ENCODE results near the gene CCDC200.
"Not testable (repeated sequence)": the region's sequence is repeated elsewhere in the genome, so short reads cannot be mapped to it uniquely, and the experiment has no call there.

CCDC200 gene

DNA sequence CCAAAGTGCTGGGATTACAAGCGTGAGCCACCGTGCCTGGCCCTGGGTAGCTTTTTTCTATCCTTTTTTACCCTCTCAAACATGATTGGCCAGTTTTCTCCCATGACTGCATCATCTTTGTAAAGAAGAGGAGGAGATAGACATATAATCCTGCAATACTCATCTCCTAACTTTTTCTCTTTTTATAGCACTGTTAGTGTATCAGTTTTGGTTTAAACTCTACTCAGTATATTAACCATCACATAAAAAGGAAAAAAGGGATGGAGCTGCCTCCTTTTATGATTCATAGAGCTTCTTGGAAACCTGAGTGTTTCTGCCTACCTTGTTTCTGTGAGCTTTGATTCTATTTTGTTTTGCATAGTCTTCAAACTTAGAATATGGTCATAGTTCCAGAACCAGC lies 28.8 kb downstream of the CCDC200 start:
- Mint-ChIP-seq H3K4me3 (no peak overlapping the region), H3K4me1 (peaks cover 5% of the 10 kb centered on the region), H3K27ac (peak overlapping the region; percentile 71), H3K36me3 (peaks cover 100% of the 10 kb centered on the region), H3K9me3 (no peaks in the 10 kb centered on the region)
- DNase-seq (ENCODE audit: low spot score in 2 of 2) = no peak
- no peak for ATAC-seq

DNA sequence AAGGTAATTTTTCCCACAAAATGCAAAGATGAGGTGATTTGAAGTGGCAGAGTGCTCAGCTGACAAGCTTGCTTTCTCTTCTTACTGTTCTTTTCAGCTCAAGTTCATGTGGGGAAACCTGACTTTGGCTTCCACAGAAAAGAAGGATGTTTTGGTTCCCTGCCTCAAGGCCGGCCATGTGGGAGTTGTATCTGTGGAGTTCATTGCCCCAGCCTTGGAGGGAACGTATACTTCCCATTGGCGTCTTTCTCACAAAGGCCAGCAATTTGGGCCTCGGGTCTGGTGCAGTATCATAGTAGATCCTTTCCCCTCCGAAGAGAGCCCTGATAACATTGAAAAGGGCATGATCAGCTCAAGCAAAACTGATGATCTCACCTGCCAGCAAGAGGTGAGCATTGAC lies 35.2 kb downstream of the CCDC200 start:
- no peak for ATAC-seq
- Mint-ChIP-seq H3K4me1 (peaks cover 5% of the 10 kb centered on the region), H3K4me3 (no peak overlapping the region), H3K36me3 (peaks cover 100% of the 10 kb centered on the region), H3K27ac (no peak overlapping the region), H3K9me3 (no peaks in the 10 kb centered on the region)
- no peak for DNase-seq (ENCODE audit: low spot score in 2 of 2)

DNA sequence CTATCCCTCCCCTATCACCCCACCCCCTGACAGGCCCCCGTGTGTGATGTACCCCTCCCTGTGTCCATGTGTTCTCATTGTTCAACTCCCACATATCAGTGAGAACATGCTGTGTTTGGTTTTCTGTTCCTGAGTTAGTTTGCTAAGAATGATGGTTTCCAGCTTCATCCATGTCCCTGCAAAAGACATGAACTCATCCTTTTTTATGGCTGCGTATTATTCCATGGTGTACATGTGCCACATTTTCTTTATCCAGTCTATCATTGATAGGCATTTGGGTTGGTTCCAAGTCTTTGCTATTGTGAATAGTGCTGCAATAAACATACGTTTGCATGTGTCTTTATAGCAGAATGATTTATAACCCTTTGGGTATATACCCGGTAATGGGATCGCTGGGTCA lies 41.8 kb downstream of the CCDC200 start:
- not testable (repeated sequence) for H3K4me3 Mint-ChIP-seq; ATAC-seq; DNase-seq (ENCODE audit: low spot score in 2 of 2); H3K4me1 Mint-ChIP-seq; H3K9me3 Mint-ChIP-seq; H3K27ac Mint-ChIP-seq
- peaks cover 100% of the 10 kb centered on the region for H3K36me3 Mint-ChIP-seq

DNA sequence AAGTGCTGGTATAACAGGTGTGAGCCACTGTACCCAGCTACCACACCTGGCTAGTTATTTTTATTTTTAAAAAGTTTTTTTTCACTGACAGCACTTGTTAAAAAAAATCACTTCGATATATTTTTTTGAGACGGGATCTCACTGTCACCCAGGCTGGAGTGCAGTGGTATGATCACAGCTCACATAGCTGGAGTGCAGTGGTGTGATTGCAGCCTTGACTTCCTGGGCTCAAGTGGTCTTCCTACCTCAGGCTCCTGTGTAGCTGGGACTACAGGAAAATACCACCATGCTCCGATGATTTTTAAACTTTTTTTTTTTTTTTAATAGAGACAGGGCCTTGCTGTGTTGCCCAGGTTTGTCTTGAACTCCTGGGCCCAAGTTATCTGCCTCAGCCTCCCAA lies 44.5 kb downstream of the CCDC200 start:
- no peaks in the 10 kb centered on the region for H3K4me1 Mint-ChIP-seq
- no peaks in the 10 kb centered on the region for H3K9me3 Mint-ChIP-seq
- no peak overlapping the region for H3K27ac Mint-ChIP-seq
- peaks cover 100% of the 10 kb centered on the region for H3K36me3 Mint-ChIP-seq
- no peak for ATAC-seq
- no peak for DNase-seq (ENCODE audit: low spot score in 2 of 2)
- H3K4me3 Mint-ChIP-seq = no peak overlapping the region

DNA sequence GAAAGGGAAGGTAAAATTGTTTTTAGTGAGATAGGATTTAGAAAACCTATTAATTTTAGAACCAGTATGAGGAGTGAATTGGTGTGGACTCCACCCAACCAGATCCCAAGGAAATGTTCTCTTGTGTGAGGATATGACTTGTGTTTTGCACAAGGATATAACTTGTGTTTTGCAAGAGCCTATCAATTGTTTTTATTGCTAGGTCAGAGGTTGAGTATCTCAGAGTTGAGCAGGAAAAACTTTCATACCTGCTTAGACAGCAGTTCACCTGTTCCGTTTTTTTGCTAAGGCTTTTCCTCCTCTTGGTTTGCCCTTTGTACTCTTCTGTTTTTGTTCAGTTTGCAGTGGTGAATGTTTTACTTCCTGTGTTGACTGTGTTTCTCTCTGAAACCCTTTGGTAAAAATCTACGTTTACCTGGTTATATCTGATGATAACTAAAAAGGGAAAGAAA lies 52.3 kb downstream of the CCDC200 start:
- H3K4me3 Mint-ChIP-seq = peak overlapping the region; percentile 45
- H3K9me3 Mint-ChIP-seq = no peaks in the 10 kb centered on the region
- ATAC-seq = no peak
- peak overlapping the region; percentile 92 for H3K27ac Mint-ChIP-seq
- H3K36me3 Mint-ChIP-seq = peaks cover 66% of the 10 kb centered on the region
- H3K4me1 Mint-ChIP-seq = peaks cover 29% of the 10 kb centered on the region
- no peak for DNase-seq (ENCODE audit: low spot score in 2 of 2)

DNA sequence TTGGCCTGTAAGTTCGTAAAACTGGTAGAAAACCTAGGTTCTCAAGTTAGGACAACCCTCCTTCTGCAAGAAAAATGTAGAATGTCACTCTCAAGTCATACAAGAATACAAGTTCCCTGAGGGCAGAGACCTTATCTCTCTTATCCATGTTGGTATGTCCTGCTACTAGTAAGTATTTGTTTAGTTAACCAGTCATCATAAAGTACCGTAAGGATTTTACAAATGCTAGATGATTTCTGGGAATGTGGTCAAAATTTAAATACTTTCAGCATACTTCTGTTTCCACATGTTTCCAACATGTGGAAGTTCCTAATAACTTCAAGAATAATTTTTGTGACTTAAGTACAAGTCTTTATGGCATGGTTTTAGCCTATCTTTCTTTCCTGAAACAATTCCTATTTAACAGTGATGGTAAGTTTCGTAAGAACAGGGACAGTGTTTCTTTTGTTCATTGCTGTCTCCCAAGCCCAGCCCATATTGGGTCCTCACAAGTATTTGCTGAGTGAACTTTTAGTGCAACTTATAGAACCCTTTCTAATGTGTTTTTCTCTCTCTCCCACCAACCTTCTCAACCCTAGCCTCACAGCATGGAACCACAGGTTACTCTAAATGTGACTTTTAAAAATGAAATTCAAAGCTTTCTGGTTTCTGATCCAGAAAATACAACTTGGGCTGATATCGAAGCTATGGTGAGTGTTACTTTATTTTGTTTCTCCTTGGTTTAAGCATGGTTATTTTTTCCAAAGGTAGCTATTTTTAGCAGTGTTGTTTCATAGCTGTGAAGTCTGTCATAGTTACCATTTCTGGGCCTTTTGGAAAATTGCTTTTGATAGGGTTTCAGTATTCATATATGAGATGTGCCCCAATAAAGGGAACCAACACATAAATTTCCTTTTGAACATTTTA lies 53.0 kb downstream of the CCDC200 start:
- H3K36me3 Mint-ChIP-seq = peaks cover 59% of the 10 kb centered on the region
- ATAC-seq = no peak
- DNase-seq (ENCODE audit: low spot score in 2 of 2) = no peak
- H3K27ac Mint-ChIP-seq = peak overlapping the region; percentile 92
- peak overlapping the region; percentile 45 for H3K4me3 Mint-ChIP-seq
- no peaks in the 10 kb centered on the region for H3K9me3 Mint-ChIP-seq
- peaks cover 29% of the 10 kb centered on the region for H3K4me1 Mint-ChIP-seq

- ATAC-seq = no peak
- no peaks in the 10 kb centered on the region for H3K9me3 Mint-ChIP-seq
- DNase-seq (ENCODE audit: low spot score in 2 of 2) = peak in 1 of 2 donors; percentile 60
- peaks cover 31% of the 10 kb centered on the region for H3K4me1 Mint-ChIP-seq
- H3K36me3 Mint-ChIP-seq = peaks cover 27% of the 10 kb centered on the region
- no peak overlapping the region for H3K4me3 Mint-ChIP-seq
- H3K27ac Mint-ChIP-seq = no peak overlapping the region
Observed at GRCh38 chr17:43171586-43172487, 56.6 kb downstream of the CCDC200 start.
